Mesodermal cell (in vitro differentiated cells): ENCODE measurements around the gene CDC25C.
"Not testable (repeated sequence)": the region's sequence is repeated elsewhere in the genome, so short reads cannot be mapped to it uniquely, and the experiment has no call there.

Experiments used
- H3K27ac ChIP-seq: 2 replicates; pipeline ENCODE4 v1.7.0; 2013; ENCODE audit warnings: mild to moderate bottlenecking, low read depth, low read length, moderate library complexity; ENCODE audit not compliant: severe bottlenecking
- H3K36me3 ChIP-seq: 2 replicates; pipeline ENCODE4 v1.7.1; 2013; ENCODE audit warnings: mild to moderate bottlenecking, low read length, moderate library complexity; ENCODE audit not compliant: control insufficient read depth, insufficient read depth
- H3K4me1 ChIP-seq: one replicate; pipeline ENCODE4 v1.7.1; 2013; ENCODE audit warnings: mild to moderate bottlenecking, low read length; ENCODE audit not compliant: insufficient read depth, control insufficient read depth, poor library complexity, severe bottlenecking
- H3K4me3 ChIP-seq: 2 replicates; pipeline ENCODE4 v1.7.0; 2013; ENCODE audit warnings: low read length, control low read depth, mild to moderate bottlenecking; ENCODE audit not compliant: insufficient read depth, poor library complexity, severe bottlenecking; ENCODE audit errors: extremely low read depth
- H3K9me3 ChIP-seq: 2 replicates; pipeline ENCODE4 v1.7.1; 2013; ENCODE audit warnings: mild to moderate bottlenecking, low read length, moderate library complexity; ENCODE audit not compliant: control insufficient read depth
- WGBS, 2 experiments: methylation state at CpG; one replicate each; pipeline ENCODE4 v1.1.5; 2013; ENCODE audit warnings: missing lambda C conversion rate in 2 of 2; ENCODE audit not compliant: insufficient coverage in 2 of 2; 5-methylcytosine and 5-hydroxymethylcytosine counted together

The CDC25C gene

DNA sequence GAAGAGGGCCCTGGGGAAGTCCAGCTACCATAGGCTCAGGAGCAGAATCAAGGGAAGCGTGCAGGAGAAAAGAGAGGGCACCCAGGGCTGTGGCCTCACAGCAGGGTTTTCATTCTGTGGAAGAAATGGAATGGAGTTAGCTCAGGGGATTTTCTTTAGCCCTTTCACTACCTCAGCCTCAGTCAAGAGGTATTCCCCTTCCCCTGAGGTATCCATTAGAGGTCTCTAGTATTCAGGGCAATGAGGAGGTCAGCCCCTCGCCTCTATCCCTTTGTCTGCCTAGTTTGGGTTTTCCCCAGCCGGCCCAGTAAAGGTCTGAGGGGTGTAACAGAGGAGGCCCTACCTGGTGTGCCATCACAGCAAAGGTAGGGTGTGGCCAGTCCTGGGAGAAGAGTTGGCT, 78.7 kb downstream of the CDC25C start:
- Histone ChIP-seq H3K27ac (no peak overlapping the region), H3K9me3 (no peaks in the 10 kb centered on the region), H3K36me3 (no peaks in the 10 kb centered on the region), H3K4me1 (no peaks in the 10 kb centered on the region), H3K4me3 (no peak overlapping the region)
- WGBS, 2 experiments = 95% methylated on average over 3 of the region's 3 CpGs; no CpG with 5 or more reads in 1 of the 2 experiments

DNA sequence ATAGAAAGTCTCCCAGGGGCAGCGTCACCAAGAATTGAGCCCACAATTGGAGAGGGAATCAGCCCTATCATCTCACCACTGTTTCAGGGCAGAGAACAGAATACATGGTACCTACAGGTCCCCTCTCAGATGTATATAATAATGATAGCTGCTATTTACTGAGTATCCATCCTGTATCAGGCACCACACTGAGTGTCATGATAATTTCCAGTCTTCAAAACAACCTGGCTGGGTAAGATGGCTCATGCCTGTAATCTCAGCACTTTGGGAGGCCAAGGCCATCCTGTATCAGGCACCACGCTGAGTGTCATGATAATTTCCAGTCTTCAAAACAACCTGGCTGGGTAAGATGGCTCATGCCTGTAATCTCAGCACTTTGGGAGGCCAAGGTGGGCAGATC, 83.8 kb downstream of the CDC25C start:
- WGBS, 2 experiments = 91 to 100% methylated on average over 1 of the region's 2 CpGs
- not testable (repeated sequence) for H3K27ac ChIP-seq, H3K9me3 ChIP-seq, H3K36me3 ChIP-seq, H3K4me3 ChIP-seq
- peaks cover 14% of the 10 kb centered on the region for H3K4me1 ChIP-seq

DNA sequence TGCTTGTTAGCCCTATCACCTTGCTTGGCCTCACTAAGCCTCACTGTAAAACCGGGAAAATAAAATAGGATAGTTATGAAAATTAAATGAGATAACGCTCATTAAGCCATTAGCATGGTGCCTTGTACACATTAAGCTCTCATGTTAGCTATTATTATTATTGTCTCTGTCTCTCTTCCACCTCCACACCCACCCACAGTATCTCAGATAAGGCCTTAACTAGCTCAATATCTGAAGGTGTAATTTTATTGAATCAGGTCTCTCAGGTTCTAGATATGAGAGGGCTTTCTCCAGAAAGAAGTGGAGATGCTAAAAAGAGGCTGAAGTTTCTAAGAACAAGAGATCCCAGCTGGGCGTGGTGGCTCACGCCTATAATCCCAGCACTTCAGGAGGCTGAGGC, 84.8 kb downstream of the CDC25C start:
- no peak overlapping the region for H3K27ac ChIP-seq
- H3K4me3 ChIP-seq = no peak overlapping the region
- WGBS, 2 experiments = 96 to 100% methylated on average over 2 of the region's 4 CpGs
- H3K36me3 ChIP-seq = no peaks in the 10 kb centered on the region
- H3K4me1 ChIP-seq = peaks cover 20% of the 10 kb centered on the region
- no peaks in the 10 kb centered on the region for H3K9me3 ChIP-seq

DNA sequence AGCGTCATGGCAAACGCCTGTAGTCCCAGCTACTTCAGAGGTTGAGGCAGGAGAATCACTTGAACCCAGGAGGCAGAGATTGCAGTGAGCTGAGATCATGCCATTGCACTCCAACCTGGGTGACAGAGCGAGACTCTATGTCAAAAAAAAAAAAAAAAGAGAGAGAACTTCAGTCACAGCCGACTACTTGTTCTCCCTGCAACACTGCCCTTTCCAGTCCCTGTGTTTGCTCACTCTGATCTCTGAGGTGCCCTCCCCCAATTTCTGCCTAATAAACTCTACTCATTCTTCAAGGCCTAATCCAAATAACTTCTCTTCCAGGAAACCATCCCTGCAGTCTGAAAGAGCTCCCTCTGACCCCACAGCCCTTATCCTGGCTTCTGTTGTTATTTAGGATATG, 85.3 kb downstream of the CDC25C start:
- WGBS, 2 experiments = 87 to 94% methylated on average over 2 of the region's 4 CpGs
- Histone ChIP-seq H3K9me3 (no peaks in the 10 kb centered on the region), H3K4me1 (peaks cover 20% of the 10 kb centered on the region), H3K27ac (no peak overlapping the region), H3K36me3 (no peaks in the 10 kb centered on the region), H3K4me3 (no peak overlapping the region)

DNA sequence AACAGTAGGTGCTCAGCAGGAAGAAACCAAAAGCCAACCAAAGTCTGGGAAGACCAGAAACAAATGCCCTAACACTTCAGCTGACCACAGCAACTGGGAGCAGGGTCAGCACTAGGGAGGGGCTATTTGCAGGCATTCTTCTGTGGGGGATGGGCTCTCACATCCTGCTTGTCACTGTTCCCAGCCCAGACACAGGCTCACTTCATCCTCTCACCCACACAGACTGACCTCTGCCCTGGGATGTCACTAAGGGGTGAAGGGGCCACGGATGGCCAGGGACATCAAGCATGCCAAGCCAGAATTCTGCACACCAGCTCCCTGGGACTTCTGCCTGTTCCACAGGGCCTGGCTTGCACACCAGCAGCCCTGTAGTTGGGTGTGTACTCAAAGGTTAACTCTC, 85.9 kb downstream of the CDC25C start:
- peaks cover 20% of the 10 kb centered on the region for H3K4me1 ChIP-seq
- no peaks in the 10 kb centered on the region for H3K9me3 ChIP-seq
- H3K36me3 ChIP-seq = no peaks in the 10 kb centered on the region
- H3K27ac ChIP-seq = peak overlapping the region; percentile 67
- WGBS, 2 experiments = 40% methylated on average over 1 of the region's 1 CpG; no CpG with 5 or more reads in 1 of the 2 experiments
- no peak overlapping the region for H3K4me3 ChIP-seq

DNA sequence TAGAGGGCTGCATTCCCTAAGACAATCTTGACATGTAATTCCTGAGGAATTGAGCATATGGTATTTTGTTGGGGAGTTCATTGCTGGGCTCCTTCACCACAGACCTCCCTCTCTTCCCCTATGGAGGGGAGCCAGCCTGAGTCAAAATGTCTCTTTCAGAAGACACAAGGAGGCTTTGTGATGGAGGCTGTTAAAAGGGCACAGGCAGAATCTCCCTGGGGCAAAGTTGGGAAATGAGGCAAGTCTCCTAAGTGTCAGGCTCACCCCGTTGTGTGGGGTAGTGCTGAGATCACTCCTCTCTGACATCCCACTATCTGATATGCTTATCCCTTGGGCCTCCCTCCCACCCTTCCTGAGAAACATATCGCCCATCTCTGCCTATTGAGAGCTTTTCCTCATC, 87.8 kb downstream of the CDC25C start:
- Histone ChIP-seq H3K36me3 (no peaks in the 10 kb centered on the region), H3K9me3 (no peaks in the 10 kb centered on the region), H3K4me1 (peaks cover 20% of the 10 kb centered on the region), H3K27ac (peak overlapping the region; percentile 73), H3K4me3 (no peak overlapping the region)
- WGBS, 2 experiments = 63 to 100% methylated on average over 1 to 2 of the region's 2 CpGs

DNA sequence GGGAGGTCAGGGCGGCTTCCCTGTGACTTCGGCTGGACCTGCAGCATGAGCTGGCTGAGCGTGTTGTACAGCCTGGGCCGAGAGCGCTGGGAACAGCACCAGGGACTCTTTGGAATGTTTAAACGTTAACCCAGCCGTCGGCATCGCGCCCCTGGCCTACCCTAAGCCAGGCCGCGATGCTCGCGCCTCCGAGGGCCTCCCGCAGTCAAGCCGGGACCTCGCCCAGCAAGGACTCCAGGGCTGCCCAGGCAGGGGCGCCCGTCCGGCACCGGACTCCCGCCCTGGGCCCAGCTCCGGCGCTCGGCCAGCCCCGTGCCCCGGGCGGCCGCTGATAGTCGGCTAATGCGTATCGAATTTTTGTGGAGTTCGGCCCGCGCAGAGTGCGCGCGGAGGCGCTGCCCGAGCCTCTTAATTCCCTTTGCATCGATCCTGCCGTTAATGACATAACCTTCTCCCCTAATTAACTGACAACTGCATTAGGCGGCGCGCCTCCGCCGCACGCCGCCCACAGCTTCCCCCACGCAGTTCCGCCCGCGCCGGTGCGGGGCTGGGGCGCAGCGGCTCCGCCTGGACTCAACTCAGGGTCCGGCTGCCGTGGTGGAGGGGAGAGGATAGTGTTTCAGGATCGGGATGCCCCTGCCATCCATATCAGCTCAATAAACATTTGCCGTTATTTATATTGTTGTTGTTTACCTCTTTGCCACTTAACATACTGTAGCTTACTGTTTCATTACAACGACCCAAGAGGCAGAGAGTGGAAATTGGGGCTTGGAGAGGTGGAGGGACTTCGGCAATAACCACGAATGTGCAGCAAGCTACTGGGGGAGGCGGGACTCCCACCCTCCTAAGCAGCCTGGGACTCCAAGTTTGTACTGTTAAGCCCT, 89.7 kb downstream of the CDC25C start:
- Histone ChIP-seq H3K27ac (peak overlapping the region; percentile 23), H3K9me3 (no peaks in the 10 kb centered on the region), H3K4me3 (peak overlapping the region; percentile 35), H3K36me3 (no peaks in the 10 kb centered on the region), H3K4me1 (peaks cover 20% of the 10 kb centered on the region)
- WGBS, 2 experiments = 9% methylated on average over 40 to 45 of the region's 67 CpGs

DNA sequence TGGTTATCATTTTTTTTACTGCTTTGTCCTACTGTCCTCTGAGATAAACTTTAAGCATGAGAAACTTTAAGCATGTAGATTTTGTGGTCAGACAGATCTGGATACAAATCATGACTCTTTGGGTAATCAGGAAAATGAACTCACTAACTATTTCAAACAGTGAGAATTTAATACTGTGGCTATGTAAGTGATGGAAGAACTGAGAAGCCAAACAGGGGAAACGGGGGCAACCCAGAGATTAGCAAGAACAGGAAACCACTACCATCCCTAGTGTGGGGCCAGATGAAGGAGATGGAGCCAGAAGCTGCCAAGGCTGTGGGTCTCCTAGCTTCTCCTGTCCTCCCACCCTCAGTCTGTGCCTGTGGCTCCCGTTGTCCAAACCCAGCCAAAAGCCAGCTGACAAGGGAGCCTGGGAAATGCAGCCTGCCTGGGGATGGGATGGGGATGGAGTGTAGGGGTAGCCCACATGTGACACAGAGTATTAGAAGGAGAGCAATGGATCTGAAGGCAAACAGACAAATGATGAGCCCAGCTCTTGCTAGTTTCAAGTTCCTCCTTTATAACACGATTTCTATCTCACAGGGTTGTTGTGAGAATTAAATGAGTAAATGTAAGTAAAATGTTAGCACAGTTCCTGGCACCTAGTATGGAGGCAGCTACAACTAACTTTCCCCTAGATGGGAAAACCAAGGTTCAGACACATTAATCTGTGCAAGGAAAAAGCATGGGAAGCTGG, 90.8 kb downstream of the CDC25C start:
- no peaks in the 10 kb centered on the region for H3K9me3 ChIP-seq
- WGBS, 2 experiments = 65 to 100% methylated on average over 1 to 2 of the region's 3 CpGs
- no peak overlapping the region for H3K27ac ChIP-seq
- no peak overlapping the region for H3K4me3 ChIP-seq
- peaks cover 14% of the 10 kb centered on the region for H3K4me1 ChIP-seq
- no peaks in the 10 kb centered on the region for H3K36me3 ChIP-seq

DNA sequence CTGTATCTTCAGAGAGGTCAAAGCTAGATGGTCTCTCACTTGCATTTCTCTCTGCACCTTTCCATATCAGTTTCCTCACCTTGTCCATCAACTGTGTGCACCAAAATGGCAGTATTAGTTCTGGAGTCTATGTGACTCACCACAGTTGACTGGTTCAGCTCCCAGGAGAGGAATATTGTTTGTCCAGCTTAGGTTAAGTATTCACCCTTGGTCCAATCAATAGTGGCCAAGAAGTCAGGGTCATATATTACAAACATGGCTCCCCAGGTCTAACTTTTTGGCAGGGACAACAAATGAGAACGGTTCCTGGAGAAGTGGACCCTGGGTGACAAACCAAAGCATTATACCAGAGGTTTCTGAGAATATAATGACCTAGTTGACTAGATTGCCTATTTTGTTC, 93.6 kb downstream of the CDC25C start:
- Histone ChIP-seq H3K9me3 (no peaks in the 10 kb centered on the region), H3K36me3 (no peaks in the 10 kb centered on the region), H3K27ac (no peak overlapping the region), H3K4me1 (peaks cover 5% of the 10 kb centered on the region), H3K4me3 (no peak overlapping the region)
- 80% methylated on average over 1 of the region's 1 CpG; no CpG with 5 or more reads in 1 of the 2 experiments for WGBS, 2 experiments
